Activated naive CD8-positive, alpha-beta T cell treated with anti-CD3 and anti-CD28 coated beads, Interleukin-2, amount 50 U/mL, for 16 hours (primary cell): ENCODE data around the gene MALRD1.
"Not testable (repeated sequence)": the region's sequence is repeated elsewhere in the genome, so short reads cannot be mapped to it uniquely, and the experiment has no call there.

Experiments
- DNase-seq: peaks from one replicate; pipeline ENCODE4 v3.0.0-alpha.2; 2020; ENCODE audit warnings: low read depth, low spot score

Gene MALRD1

DNA sequence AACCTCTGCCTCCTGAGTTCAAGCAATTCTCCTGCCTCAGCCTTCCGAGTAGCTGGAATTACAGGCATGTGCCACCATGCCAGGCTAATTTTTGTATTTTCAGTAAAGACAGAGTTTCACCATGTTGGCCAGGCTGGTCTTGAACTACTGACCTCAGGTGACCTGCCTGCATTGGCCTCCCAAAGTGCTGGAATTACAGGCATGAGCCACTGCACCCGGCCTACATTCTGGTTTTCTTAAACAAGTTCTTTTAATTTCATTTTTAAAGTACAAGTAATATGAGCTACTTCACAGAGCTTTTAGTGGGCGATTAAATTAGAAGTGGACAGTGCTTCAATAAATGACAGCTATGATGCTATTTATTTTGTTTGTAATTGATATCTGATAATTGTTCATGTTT, 721.2 kb downstream of the MALRD1 start:
- not testable (repeated sequence) for DNase-seq

DNA sequence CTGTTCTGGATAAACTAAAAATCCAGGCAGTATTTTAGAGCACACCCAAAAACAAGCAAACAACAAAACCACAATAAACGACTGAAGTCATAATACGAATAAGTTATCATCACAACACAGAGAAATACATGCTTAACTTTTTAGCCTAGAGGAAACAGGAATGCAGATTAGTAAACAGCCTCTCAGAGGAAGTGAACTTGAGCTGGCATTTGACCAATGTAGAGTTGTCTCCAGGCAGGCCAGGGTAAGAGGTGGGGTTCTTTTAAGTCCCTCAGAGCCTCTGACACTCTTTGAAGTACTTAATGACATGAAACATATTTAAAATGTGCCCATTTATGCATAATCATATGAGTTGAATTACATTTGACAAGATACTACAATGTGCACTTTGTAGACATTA, 724.4 kb downstream of the MALRD1 start:
- no peak for DNase-seq

DNA sequence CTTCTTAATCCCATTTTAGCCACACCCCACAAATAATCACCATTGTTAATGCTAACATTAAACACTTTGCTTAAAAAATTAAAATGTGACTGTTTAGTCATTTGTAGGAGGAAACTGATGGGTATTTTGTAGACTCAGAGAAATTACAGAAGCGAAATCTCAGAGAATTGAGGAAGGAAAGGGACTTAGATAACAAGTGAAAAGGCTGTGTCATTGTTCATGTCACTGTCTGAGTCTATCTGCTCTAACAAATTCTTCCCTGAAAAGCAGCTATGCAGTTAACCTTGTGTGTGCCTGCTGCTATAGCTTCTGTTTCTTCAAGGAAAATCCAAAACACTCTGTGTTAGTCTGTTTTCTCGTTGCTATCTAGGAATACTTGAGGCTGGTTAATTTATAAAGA, 726.7 kb downstream of the MALRD1 start:
- DNase-seq: no peak

DNA sequence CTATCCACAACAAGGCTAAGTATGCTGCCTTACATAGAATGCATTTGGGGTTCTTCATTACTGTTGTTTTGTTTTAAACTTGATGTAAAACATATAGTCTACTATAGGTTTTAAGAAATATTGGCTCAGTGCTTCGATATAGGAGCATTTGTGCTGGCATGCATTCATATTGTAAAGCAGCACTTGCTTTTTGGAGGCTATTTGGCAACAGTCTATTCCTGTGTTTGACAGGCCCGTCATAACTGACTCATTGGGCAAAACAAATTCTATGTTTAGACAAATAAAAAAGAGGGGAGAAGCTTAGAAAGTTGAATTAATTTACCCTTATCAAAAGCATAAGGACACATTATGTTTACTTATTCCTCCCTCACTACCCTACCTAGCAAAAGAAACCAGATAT, 729.2 kb downstream of the MALRD1 start:
- DNase-seq: no peak

DNA sequence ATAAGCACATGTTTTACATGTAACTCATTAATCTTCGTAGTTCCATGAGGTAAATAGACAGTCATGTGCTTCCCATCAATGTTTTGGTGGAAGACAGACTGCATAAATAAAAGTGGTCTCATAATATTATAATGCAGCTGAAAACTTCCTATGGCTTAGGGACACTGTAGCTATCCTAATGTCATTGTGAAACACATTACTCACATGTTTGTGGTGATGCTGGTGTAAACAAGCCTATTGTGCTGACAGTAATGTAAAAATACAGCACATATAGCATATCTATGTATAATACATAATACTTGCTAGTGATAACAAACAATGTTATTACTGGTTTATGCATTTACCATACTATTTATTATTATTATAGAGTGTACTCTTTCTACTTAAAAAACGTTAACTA, 730.4 kb downstream of the MALRD1 start:
- DNase-seq: no peak

DNA sequence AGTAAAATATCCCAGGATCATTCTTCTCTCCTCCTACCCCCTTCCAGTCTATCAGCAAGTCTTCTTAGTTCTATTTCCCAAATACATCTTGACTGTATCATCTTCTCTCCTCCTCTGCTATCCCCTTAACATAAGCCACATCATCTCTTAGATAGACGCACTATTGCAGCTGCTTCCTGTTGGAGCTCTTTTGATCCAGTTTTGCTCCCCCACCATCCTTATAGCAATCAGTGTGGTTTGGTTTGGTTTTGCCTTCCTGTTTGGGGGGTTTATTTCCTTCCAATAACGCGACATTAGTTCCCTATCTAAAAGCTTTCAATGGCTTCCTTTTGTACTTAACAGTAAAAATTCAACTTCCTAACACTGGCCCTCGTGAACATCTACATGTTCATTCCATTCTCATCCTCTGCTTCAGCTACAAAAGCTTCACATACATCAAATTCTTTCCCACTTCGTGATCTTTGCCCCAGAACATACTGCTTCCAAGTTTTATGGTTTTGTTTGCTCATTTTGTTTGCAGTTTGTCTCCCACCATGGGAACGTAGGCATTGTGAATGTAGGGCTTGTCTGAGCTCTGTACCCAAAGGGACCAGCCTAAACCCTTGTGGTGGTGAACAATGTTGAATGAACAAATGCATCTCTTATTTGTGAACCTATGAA, 734.0 kb downstream of the MALRD1 start:
- no peak for DNase-seq

DNA sequence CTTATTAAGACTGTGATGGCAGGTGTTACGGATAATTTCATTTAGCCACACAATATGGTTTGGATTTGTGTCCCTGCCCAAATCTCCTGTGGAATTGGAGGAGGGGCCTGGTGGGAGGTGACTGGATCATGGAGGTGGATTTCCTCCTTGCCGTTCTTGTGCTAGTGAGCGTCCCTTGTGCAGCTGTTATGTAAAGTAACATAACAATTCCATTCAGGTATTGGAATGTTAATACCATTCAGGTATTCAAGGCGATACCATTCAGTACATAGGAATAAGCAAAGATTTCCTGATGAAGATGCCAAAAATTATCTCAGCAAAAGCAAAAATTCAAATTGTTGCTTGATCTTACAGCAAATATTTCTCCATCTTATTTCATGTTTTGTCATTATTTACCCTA, 735.1 kb downstream of the MALRD1 start:
- no peak for DNase-seq
